Hepatocyte (in vitro differentiated cells): ENCODE results near the gene TMEM164. TPM values are rescaled to one million over a fixed set of nuclear protein-coding genes. Genes with fewer than 3 reads are reported as not detected.

ENCODE experiments used
- DNase-seq: peaks from one replicate; pipeline ENCODE4 v3.0.0-alpha.2; 2016; ENCODE audit warnings: low spot score
- H2AFZ ChIP-seq: fragments of 200-600 bp; sonication (generic); 2 replicates; pipeline ENCODE4 v1.6.0; 2016; ENCODE audit warnings: antibody characterized with exemption, mild to moderate bottlenecking
- H3K27ac ChIP-seq: fragments of 200-600 bp; sonication (generic); 2 replicates; pipeline ENCODE4 v1.5.1; 2016; ENCODE audit warnings: mild to moderate bottlenecking
- H3K27me3 ChIP-seq: fragments of 200-600 bp; sonication (generic); 2 replicates; pipeline ENCODE4 v1.6.1; 2016
- H3K36me3 ChIP-seq: fragments of 200-600 bp; sonication (generic); replicated peaks from 2 replicates; pipeline ENCODE4 v1.5.1; 2016; ENCODE audit warnings: low read depth; ENCODE audit not compliant: insufficient read depth
- H3K4me1 ChIP-seq: fragments of 200-600 bp; sonication (generic); 2 replicates; pipeline ENCODE4 v1.5.1; 2016; ENCODE audit warnings: mild to moderate bottlenecking, moderate library complexity; ENCODE audit not compliant: insufficient read depth
- H3K4me2 ChIP-seq: fragments of 200-600 bp; sonication (generic); 2 replicates; pipeline ENCODE4 v1.6.0; 2016
- H3K4me3 ChIP-seq: fragments of 200-600 bp; sonication (generic); 2 replicates; pipeline ENCODE4 v1.5.1; 2016; ENCODE audit warnings: mild to moderate bottlenecking
- H3K79me2 ChIP-seq: fragments of 200-600 bp; sonication (generic); 2 replicates; pipeline ENCODE4 v1.6.0; 2017; ENCODE audit warnings: mild to moderate bottlenecking
- H3K9me2 ChIP-seq: fragments of 200-600 bp; sonication (generic); replicated peaks from 2 replicates; pipeline ENCODE4 v1.6.0; 2017; ENCODE audit warnings: mild to moderate bottlenecking; ENCODE audit not compliant: insufficient read depth
- H3K9me3 ChIP-seq: fragments of 200-600 bp; sonication (generic); 2 replicates; pipeline ENCODE4 v1.5.1; 2016; ENCODE audit warnings: low read depth, mild to moderate bottlenecking
- H4K20me1 ChIP-seq: fragments of 200-600 bp; sonication (generic); 2 replicates; pipeline ENCODE4 v1.6.0; 2016; ENCODE audit warnings: mild to moderate bottlenecking; ENCODE audit not compliant: insufficient read depth, poor library complexity, severe bottlenecking
- CTCF ChIP-seq: fragments of 200-600 bp; sonication (generic); IDR thresholded peaks from 2 replicates; pipeline ENCODE4 v1.5.1; 2016; ENCODE audit warnings: antibody characterized with exemption, mild to moderate bottlenecking; ENCODE audit not compliant: poor library complexity
- EZH2 ChIP-seq: fragments of 200-600 bp; sonication (generic); IDR thresholded peaks from 2 replicates; pipeline ENCODE4 v1.6.1; 2016; ENCODE audit warnings: antibody characterized with exemption, mild to moderate bottlenecking, borderline replicate concordance
- EZH2phosphoT487 ChIP-seq: fragments of 200-600 bp; sonication (generic); IDR thresholded peaks from one replicate; pipeline ENCODE4 v1.6.1; 2018; ENCODE audit warnings: antibody characterized with exemption, mild to moderate bottlenecking, low read depth, moderate library complexity; ENCODE audit not compliant: unreplicated experiment, severe bottlenecking
- WGBS: methylation state at CpG from one replicate; pipeline ENCODE4 v1.1.6; 2016; ENCODE audit warnings: low lambda C conversion rate; ENCODE audit errors: missing lambda C conversion rate; 5-methylcytosine and 5-hydroxymethylcytosine counted together
- polyA plus RNA-seq: library from polyadenylated mRNA; unstranded; fragments of >200 nt; fragmentation: Nextera tagmentation; extraction: Ambion mirVana; gene quantifications from 2 replicates; pipeline ENCODE4 v1.2.1, GENCODE V29; 2016
- total RNA-seq: library from RNA; depleted of rRNA; stranded (reverse); fragments of >200 nt; gene quantifications from 2 replicates; pipeline ENCODE4 v1.2.3, GENCODE V29; 2014

Gene TMEM164
- total and polyA plus RNA-seq, 2 experiments from 2014 or later: 5.4 to 34.2 TPM

- H3K4me3 ChIP-seq: no peak overlapping the region
- H3K4me2 ChIP-seq: no peak overlapping the region
- no peaks in the 10 kb centered on the region for H3K36me3 ChIP-seq
- DNase-seq: no peak
- no peak overlapping the region for H3K27ac ChIP-seq
- H3K27me3 ChIP-seq: no peaks in the 10 kb centered on the region
- TF ChIP-seq CTCF (no peak), EZH2phosphoT487 (no peak), EZH2 (no peak)
- no peaks in the 10 kb centered on the region for H3K9me2 ChIP-seq
- H3K4me1 ChIP-seq: no peaks in the 10 kb centered on the region
- peaks cover 4% of the 10 kb centered on the region for H3K9me3 ChIP-seq
- H3K79me2 ChIP-seq: no peaks in the 10 kb centered on the region
- no peak overlapping the region for H2AFZ ChIP-seq
- no peaks in the 10 kb centered on the region for H4K20me1 ChIP-seq
- 97% methylated on average over 1 of the region's 1 CpG for WGBS
Measured at GRCh38 chrX:110056419-110056818, 53.5 kb downstream of the TMEM164 start.

DNA sequence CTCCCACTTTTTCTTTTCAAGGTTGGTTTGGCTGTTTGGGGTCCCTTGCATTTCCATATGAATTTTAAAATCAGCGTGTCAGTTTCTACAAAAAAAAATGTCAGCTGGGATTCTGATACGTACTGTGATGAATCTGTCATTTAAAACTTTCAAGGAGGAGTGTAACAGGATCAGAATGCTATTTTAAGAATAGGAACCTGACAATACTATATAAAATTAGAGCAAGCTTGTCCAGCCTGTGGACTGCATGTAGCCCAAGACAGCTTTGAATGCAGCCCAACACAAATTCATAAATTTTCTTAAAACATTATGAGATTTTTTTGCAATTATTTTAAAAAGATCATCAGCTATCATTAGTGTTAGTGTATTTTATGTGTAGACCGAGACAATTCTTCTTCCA lies 56.5 kb downstream of the TMEM164 start:
- TF ChIP-seq EZH2phosphoT487 (no peak), EZH2 (no peak), CTCF (no peak)
- Histone ChIP-seq H3K4me3 (no peak overlapping the region), H3K27me3 (no peaks in the 10 kb centered on the region), H3K27ac (no peak overlapping the region), H3K4me2 (no peak overlapping the region), H3K4me1 (no peaks in the 10 kb centered on the region), H2AFZ (no peak overlapping the region), H3K36me3 (no peaks in the 10 kb centered on the region), H4K20me1 (no peaks in the 10 kb centered on the region), H3K9me3 (no peaks in the 10 kb centered on the region), H3K79me2 (no peaks in the 10 kb centered on the region), H3K9me2 (no peaks in the 10 kb centered on the region)
- 72% methylated on average over 3 of the region's 3 CpGs for WGBS
- DNase-seq: no peak

DNA sequence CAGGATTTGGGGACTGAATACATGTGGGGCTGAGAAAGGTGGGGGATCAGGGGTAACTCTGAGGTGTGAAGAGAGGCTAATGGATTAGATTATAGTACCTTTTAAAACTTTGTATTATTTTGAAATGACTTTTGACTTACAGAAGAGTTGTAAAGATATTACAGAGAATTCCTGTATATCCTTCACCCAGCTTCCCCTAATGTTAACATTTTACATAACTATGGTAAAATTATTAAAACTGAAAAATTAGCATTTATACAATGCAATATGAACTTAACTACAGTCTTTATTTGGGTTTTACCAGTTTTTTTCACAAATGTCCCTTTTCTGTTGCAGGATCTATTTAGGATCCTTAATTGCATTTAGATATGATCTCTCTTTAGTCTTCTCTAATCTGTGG lies 57.4 kb downstream of the TMEM164 start:
- DNase-seq: no peak
- H3K79me2 ChIP-seq: no peaks in the 10 kb centered on the region
- H3K4me1 ChIP-seq: no peaks in the 10 kb centered on the region

More for the DNA sequence above, 57.4 kb downstream of the TMEM164 start:
- Histone ChIP-seq H3K27me3 (no peaks in the 10 kb centered on the region), H2AFZ (no peak overlapping the region), H3K4me3 (no peak overlapping the region), H4K20me1 (no peaks in the 10 kb centered on the region), H3K36me3 (no peaks in the 10 kb centered on the region), H3K9me3 (no peaks in the 10 kb centered on the region), H3K9me2 (no peaks in the 10 kb centered on the region), H3K4me2 (no peak overlapping the region), H3K27ac (no peak overlapping the region)
- TF ChIP-seq EZH2phosphoT487 (no peak), CTCF (no peak), EZH2 (no peak)
